ENCODE results near the gene HOXD11. TPM values are rescaled to one million over a fixed set of nuclear protein-coding genes. Genes with fewer than 3 reads are reported as not detected.

HOXD11 gene
- total and polyA plus RNA-seq, 9 of the 15 experiments (the other 6 are each of a cell fraction or from before 2014, with no cell fraction given), result not detected

DNA sequence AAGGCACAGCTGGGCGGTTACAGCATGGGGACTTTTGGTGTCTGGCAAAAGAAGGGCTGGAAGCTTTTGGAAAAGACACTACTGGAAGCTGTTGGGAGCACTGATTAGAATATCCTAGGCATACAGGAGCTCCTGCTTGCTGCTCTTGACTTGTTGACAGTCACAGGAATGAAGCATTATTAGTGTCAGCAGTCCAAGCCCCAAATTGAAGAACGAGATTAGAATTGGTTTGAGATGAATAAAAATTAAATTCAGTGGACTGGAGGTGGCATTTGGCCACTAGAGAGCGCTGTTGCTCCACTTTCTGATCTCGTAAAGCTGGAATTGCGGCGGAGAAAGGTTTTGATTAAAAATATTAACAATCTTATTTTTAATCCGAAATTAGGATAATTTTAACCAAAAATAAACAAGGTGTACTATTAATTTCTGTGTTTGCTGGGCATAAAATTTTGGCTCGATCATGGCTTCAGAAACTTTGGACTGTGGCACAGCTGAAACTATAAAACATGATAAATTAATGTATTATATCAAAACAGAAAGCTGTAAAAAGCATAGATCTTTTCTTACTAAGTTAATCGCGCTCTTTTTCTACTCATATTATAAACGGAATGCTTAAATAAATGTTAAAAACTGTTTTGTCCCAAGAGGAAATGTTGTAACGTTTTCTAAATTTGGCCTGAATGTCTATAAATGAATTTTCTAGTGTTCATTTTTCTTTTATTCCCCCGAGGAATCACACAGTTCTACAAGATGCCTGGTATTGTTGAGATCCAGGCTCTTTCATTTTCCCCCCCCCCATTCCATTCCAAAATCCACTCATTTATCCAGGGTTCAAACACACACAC is 20.1 kb downstream of the HOXD11 start (continued):
- TF ChIP-seq MECOM (CRISPR knock-in tag; IDR thresholded peaks at IDR 0.05), result no peak
- TF ChIP-seq, protein P1, sequence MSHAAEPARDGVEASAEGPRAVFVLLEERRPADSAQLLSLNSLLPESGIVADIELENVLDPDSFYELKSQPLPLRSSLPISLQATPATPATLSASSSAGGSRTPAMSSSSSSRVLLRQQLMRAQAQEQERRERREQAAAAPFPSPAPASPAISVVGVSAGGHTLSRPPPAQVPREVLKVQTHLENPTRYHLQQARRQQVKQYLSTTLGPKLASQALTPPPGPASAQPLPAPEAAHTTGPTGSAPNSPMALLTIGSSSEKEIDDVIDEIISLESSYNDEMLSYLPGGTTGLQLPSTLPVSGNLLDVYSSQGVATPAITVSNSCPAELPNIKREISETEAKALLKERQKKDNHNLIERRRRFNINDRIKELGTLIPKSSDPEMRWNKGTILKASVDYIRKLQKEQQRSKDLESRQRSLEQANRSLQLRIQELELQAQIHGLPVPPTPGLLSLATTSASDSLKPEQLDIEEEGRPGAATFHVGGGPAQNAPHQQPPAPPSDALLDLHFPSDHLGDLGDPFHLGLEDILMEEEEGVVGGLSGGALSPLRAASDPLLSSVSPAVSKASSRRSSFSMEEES (CRISPR knock-in tag; IDR thresholded peaks at IDR 0.05), result no peak
- TF ChIP-seq, protein P2, sequence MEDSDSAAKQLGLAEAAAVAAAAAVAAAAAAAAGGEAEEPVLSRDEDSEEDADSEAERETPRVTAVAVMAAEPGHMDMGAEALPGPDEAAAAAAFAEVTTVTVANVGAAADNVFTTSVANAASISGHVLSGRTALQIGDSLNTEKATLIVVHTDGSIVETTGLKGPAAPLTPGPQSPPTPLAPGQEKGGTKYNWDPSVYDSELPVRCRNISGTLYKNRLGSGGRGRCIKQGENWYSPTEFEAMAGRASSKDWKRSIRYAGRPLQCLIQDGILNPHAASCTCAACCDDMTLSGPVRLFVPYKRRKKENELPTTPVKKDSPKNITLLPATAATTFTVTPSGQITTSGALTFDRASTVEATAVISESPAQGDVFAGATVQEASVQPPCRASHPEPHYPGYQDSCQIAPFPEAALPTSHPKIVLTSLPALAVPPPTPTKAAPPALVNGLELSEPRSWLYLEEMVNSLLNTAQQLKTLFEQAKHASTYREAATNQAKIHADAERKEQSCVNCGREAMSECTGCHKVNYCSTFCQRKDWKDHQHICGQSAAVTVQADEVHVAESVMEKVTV (CRISPR knock-in tag; IDR thresholded peaks at IDR 0.05), result peak; percentile 86
- TF ChIP-seq CHD1 (IDR thresholded peaks at IDR 0.05; ENCODE audit: low read length), result no peak
- no peak for TF ChIP-seq LEF1 (IDR thresholded peaks at IDR 0.05)
- no peak for TF ChIP-seq NCOA1 (IDR thresholded peaks at IDR 0.05; ENCODE audit: low read depth)
- TF ChIP-seq IRF2 (CRISPR knock-in tag; IDR thresholded peaks at IDR 0.05), result no peak

All from K562 (cell line).